Measurements from ENCODE around the gene FAT3. TPM values are rescaled to one million over a fixed set of nuclear protein-coding genes. Genes with fewer than 3 reads are reported as not detected.

The FAT3 gene
- total RNA-seq, 1 experiment from 2014 or later = 0.02 TPM

- ChIA-PET RAD21 (ENCODE audit: low non-redundant PET in 1 of 2, low total read pairs in 2 of 2, uncharacterized antibody in 2 of 2, unreplicated experiment in 2 of 2) (no interaction called here), POLR2A (no interaction called here), CTCF (no interaction called here)
- Histone ChIP-seq H3K36me3 (ENCODE audit: control insufficient read depth in 1 of 2, insufficient read depth in 2 of 2, low read length in 2 of 2) (no peaks in the 10 kb centered on the region), H3K27ac (ENCODE audit: low read depth, low read length) (no peak overlapping the region), H3K9me3 (ENCODE audit: control insufficient read depth in 1 of 2, insufficient read depth in 1 of 2, low read depth in 1 of 2, low read length in 2 of 2) (peaks cover 3 to 6% of the 10 kb centered on the region in 2 experiments; a peak in 3 of 4 replicates), H3K27me3 (ENCODE audit: insufficient read depth, low read length) (no peaks in the 10 kb centered on the region), H3K4me1 (ENCODE audit: control insufficient read depth in 1 of 2, insufficient read depth in 2 of 2, low read length in 2 of 2) (no peaks in the 10 kb centered on the region), H3K4me2 (ENCODE audit: low read length) (no peak overlapping the region), H3K9ac (ENCODE audit: low read length) (no peak overlapping the region), H4K20me1 (ENCODE audit: insufficient read depth) (no peaks in the 10 kb centered on the region), H3K4me3 (replicated peaks in 1 of 2; ENCODE audit: low read depth in 1 of 2, low read length in 2 of 2) (no peak overlapping the region), H3K79me2 (ENCODE audit: insufficient read depth, low read length) (no peaks in the 10 kb centered on the region), H2AFZ (ENCODE audit: low read depth, low read length, poor library complexity, severe bottlenecking) (no peak overlapping the region), H3K9me2 (ENCODE audit: insufficient read depth) (no peaks in the 10 kb centered on the region)
- ATAC-seq = no peak
- DNase-seq (ENCODE audit: low read depth, low spot score) = no peak
- no peak for TF ChIP-seq ELF1 (IDR thresholded peaks at IDR 0.05; ENCODE audit: borderline replicate concordance, low read depth)
- no peak for TF ChIP-seq SRF (IDR thresholded peaks at IDR 0.05; ENCODE audit: low read depth)
- no peak for TF ChIP-seq YY1 (IDR thresholded peaks at IDR 0.05; ENCODE audit: extremely low read depth, insufficient replicate concordance, low read depth, low read length)
- TF ChIP-seq EZH2 (IDR thresholded peaks at IDR 0.05) = no peak
- TF ChIP-seq EGR1 (IDR thresholded peaks at IDR 0.05; ENCODE audit: low read depth) = no peak
- TF ChIP-seq ZNF274 (IDR thresholded peaks at IDR 0.05; ENCODE audit: low read depth, low read length) = no peak
- intact Hi-C loops (cut with micrococcal nuclease) = no loop called here
- no TSS peak for BruUV-seq (replicated peaks)
Observed at GRCh38 chr11:92245700-92246271, 21.2 kb downstream of the FAT3 start.

- ChIA-PET RAD21 (ENCODE audit: low non-redundant PET in 1 of 2, low total read pairs in 2 of 2, uncharacterized antibody in 2 of 2, unreplicated experiment in 2 of 2) (no interaction called here), POLR2A (no interaction called here)
- intact Hi-C loops (cut with micrococcal nuclease) = no loop called here
- TF ChIP-seq ELF1 (IDR thresholded peaks at IDR 0.05; ENCODE audit: borderline replicate concordance, low read depth) (no peak), POLR2A (IDR thresholded peaks at IDR 0.05; ENCODE audit: borderline replicate concordance, extremely low read depth, insufficient read depth, insufficient read length) (no peak), ZFX (IDR thresholded peaks at IDR 0.05) (no peak), CTCF (IDR thresholded peaks at IDR 0.05 in 2 of 3, conservative IDR thresholded peaks at IDR 0.05 in 1 of 3; ENCODE audit: borderline replicate concordance in 1 of 3, insufficient read depth in 1 of 3, low read depth in 2 of 3, low read length in 2 of 3) (no peak), TCF7L2 (IDR thresholded peaks at IDR 0.05; ENCODE audit: borderline replicate concordance, extremely low read depth, insufficient read depth, insufficient read length) (no peak), CBX3 (IDR thresholded peaks at IDR 0.05; ENCODE audit: low read depth) (no peak), SP1 (IDR thresholded peaks at IDR 0.05; ENCODE audit: low read depth) (no peak), EGR1 (IDR thresholded peaks at IDR 0.05; ENCODE audit: low read depth) (no peak), SRF (IDR thresholded peaks at IDR 0.05; ENCODE audit: low read depth) (no peak), SIN3A (IDR thresholded peaks at IDR 0.05; ENCODE audit: low read depth) (no peak), RAD21 (IDR thresholded peaks at IDR 0.05; ENCODE audit: low read depth) (no peak), ATF3 (IDR thresholded peaks at IDR 0.05) (no peak), YY1 (IDR thresholded peaks at IDR 0.05; ENCODE audit: extremely low read depth, insufficient replicate concordance, low read depth, low read length) (no peak), FOSL1 (IDR thresholded peaks at IDR 0.05; ENCODE audit: low read depth) (no peak), ZBTB33 (IDR thresholded peaks at IDR 0.05; ENCODE audit: extremely low read depth, insufficient replicate concordance, low read length) (no peak), POLR2AphosphoS5 (IDR thresholded peaks at IDR 0.05; ENCODE audit: low read depth, low read length) (no peak)
Observed at GRCh38 chr11:92246630-92247029, 22.0 kb downstream of the FAT3 start.

More at GRCh38 chr11:92246630-92247029, 22.0 kb downstream of the FAT3 start:
- Histone ChIP-seq H3K9me2 (ENCODE audit: insufficient read depth) (no peaks in the 10 kb centered on the region), H3K9me3 (ENCODE audit: control insufficient read depth in 1 of 2, insufficient read depth in 1 of 2, low read depth in 1 of 2, low read length in 2 of 2) (peaks cover 3 to 7% of the 10 kb centered on the region in 2 experiments; a peak in 3 of 4 replicates), H4K20me1 (ENCODE audit: insufficient read depth) (no peaks in the 10 kb centered on the region), H3K36me3 (ENCODE audit: control insufficient read depth in 1 of 2, insufficient read depth in 2 of 2, low read length in 2 of 2) (no peaks in the 10 kb centered on the region), H3K4me1 (ENCODE audit: control insufficient read depth in 1 of 2, insufficient read depth in 2 of 2, low read length in 2 of 2) (no peaks in the 10 kb centered on the region), H3K9ac (ENCODE audit: low read length) (no peak overlapping the region), H3K79me2 (ENCODE audit: insufficient read depth, low read length) (no peaks in the 10 kb centered on the region), H3K4me2 (ENCODE audit: low read length) (no peak overlapping the region), H2AFZ (ENCODE audit: low read depth, low read length, poor library complexity, severe bottlenecking) (no peak overlapping the region), H3K4me3 (replicated peaks in 1 of 2; ENCODE audit: low read depth in 1 of 2, low read length in 2 of 2) (no peak overlapping the region), H3K27ac (ENCODE audit: low read depth, low read length) (no peak overlapping the region), H3K27me3 (ENCODE audit: insufficient read depth, low read length) (no peaks in the 10 kb centered on the region)
- ATAC-seq (no peak), DNase-seq (ENCODE audit: low read depth, low spot score) (no peak)
- CTCF ChIA-PET = no interaction called here
- no TSS peak for BruUV-seq (replicated peaks)
